ELR (cell line): ENCODE results near the gene TNFRSF1A.
"Not testable (repeated sequence)": the region's sequence is repeated elsewhere in the genome, so short reads cannot be mapped to it uniquely, and the experiment has no call there.

Experiments used
- DNase-seq: peaks from one replicate; pipeline ENCODE4 v3.0.0-alpha.2; 2015; ENCODE audit warnings: low read depth

Gene TNFRSF1A

GRCh38 chr12:6355491-6356373 lies 13.9 kb upstream of the TNFRSF1A start:
- DNase-seq: no peak

GRCh38 chr12:6354495-6355393 lies 12.9 kb upstream of the TNFRSF1A start:
- no peak for DNase-seq

DNA sequence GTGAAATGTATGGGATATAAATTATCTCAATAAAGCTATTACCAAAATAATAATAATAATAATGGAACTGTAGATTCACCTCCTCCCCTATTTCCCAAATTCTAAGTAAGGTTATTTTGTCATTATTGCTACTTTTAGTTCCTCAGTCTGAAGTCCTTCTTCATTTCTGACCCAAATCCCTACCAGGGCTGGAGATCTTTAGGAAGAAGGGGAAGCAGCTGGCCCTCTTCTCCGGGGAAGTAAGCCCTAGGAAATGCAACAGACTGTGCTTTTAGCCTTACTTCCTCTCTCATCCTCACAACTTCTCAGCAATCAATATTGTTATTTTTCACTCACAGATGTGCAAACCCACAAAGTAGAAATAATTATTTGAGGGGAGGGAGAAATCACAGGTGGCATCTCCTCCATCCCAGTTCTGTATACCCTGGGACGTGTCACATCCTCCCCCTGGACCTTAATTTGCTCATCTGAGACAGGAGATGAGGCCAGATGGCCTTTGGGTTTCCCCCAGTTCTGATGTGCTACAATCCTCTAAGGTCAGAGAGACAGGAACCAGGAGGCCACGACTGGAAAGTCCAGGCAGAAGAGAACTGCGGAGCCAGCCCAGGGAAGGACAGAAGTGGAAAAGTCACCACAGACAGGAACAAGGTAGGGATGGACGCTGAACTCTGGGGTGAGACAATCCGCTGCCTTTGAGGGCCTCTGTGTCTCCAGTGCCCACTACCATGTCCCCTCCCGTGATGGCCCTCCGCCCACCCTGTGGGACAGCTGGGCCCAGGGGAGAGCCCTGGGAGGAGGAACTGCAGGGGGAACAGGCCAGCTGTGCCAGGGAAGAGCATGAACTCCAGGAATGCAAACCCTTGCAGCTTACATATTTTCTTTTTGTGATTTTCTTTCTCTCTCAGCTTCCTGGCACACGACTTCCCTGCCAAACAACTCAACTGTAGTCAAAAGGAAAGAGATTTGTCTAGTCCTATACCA lies 10.6 kb upstream of the TNFRSF1A start:
- no peak for DNase-seq

- DNase-seq: no peak
Measured at GRCh38 chr12:6351622-6352021, 9.7 kb upstream of the TNFRSF1A start.

DNA sequence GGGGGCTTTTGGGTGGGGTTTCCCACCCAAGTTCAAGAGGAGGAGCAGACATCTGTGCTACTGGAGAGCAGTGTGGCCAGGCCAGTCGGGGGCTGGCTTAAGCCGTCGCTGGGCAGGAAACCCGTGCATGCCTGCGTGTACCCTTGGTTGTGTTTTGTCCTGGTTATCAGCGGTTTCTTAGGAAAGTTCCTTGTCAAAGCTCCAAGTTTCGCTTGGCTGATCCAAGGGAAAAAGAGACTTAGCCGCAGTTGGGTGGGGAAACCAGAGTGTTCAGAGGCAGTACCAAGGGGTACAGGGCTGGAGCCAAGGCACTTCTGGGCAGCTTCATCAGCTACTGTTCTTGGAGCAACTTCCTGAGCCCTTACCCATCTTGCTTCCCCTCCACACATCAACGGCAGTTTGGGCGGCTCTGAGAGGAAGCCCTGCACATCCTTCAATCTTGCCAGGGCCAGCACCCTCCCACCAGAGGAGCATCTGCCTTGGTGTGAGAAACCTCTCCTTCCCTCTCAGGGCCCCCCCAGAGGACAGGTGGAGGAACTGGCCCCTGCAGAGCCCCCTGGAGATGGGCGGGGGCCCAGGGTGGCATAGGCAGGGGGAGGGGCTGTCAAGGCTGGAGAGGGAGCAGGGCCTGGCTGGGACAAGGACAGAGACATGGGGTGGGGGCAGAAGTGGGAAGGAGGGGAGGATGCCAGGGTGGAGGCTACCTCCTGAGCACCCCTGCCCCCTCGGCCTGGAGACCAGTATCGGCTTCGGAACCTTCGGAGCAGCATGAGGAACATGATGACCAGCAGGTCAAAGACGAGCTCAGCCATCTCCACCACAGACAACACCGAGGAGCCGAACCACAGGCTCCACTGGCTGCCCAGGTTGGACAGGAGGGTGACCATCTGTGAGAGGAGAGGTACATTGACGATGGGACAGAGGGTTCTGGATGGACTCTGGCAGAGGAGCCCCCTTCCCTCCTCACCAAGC lies 5.8 kb upstream of the TNFRSF1A start:
- no peak for DNase-seq

DNA sequence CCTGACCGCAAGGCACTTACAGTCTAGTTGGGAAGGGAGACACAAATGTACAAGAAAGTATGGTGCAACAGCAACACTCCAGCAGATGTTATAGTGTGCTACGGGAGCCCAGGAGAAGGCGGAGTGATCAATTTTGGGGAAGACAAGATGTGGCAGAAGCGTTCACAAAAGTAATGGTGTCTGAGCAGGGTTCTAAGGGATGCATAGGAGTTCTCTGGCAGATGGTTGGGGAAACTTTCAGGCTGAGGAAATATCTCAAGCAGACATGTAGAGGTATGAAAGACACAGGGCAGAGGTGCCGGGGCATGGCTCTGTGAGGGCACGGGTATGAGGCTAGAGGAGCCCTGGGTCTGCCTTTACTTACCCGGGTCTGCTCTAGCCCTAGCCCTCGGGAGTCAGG lies 5.1 kb upstream of the TNFRSF1A start:
- no peak for DNase-seq

DNA sequence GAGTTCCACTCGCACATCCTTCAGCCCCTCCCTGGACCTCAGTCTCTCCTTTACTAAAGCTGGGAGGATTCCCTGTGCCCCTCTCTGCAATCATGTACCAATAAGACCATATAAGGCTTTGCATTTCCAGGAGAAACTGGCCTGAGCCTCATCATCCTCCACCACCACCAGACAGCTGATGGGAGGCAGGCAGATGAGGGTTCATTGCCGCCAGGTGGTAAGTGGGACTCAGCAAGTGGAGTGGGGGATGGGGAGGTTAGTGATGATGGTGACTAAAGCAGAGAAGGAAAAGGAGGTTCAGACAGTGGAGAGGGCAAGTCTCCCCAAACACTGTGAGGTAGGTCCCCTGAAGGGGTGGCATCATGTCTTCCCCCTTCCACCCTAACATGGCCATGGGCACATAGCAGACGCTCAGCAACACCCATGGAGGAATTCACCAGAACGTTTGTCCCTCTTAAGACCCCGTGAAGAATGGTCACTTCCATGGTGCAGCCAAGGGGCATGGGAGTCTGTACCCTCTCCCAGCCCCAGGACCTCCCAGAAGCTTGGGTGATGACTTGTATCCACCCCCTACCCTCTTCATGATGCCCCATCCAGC lies 4.5 kb upstream of the TNFRSF1A start:
- DNase-seq: no peak

DNA sequence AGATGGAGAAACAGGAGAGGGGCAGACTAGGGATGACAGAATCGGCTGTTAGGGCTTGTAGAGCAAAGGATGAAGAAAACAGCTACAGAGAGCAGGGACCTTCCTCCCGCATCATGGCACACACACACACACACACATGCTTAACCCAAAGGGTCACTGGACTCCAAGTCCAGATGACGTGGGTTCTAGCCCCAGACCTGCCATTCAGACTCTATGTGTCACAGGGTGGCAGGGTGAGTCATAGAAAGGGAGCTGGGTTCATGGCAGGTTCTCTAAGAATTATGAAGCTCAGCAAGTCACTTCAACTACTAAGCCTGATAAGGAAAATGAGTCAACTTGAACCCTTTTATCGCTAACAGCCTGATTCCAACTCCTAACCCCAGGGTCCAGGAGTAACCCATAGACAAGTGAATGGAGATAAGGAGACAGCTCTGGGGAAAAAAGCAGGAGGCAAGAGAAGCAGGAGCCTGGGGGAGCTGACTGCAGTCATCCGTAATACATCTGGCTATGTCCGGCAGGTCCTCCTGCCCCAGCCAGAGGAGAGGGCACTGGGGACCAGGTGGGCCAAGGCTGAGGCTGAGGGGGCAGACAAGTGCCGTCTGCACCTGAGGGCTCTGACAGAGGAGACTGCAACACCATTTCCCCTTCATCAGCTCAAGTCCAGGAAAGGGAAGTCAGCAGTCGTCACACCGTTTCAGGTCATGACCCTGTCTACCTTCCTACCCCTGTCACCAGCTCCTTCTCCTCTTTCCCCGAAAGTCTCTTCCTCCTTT lies 3.6 kb upstream of the TNFRSF1A start:
- peak; percentile 99 for DNase-seq

DNA sequence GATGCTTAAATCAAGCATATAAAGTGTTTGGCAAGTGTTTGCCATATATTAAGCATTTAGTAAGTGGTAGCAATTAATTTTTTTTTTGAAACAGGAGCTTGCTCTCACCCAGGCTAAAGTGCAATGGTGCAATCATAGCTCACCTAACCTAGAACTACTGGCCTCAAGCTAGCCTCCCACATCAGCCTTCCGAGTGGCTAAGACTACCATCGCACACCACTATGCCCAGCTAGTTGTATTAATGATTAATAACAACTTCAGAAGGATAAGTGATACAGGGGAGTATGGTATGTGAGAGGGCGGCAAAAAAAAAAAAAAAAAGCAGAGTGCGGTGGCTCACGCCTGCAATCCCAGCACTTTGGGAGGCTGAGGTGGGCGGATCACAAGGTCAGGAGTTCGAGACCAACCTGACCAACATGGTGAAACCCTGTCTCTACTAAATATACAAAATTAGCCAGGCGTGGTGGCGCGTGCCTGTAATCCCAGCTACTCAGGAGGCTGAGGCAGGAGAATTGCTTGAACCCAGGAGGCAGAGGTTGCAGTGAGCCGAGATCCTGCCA lies 2.3 kb upstream of the TNFRSF1A start:
- DNase-seq: not testable (repeated sequence)

DNA sequence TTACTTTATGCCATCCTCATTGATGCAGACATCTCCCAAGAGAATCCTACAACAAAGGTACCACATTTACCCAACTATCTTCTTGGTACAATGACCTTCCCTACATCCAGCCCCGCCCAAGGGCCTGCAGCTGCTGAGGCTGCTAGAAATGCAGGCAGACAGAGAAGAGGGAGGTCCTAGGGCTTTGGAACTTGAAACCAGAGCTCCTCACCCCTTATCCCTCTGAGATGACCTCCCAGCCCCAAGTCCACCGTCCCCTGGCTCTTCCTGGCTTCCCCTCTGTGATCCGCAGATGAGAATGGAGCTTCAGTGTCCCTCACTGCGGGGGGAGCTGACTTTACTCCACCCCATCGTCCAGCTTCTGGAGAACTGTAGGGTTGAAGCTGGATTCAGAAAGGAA lies 1.6 kb upstream of the TNFRSF1A start:
- DNase-seq: no peak

DNA sequence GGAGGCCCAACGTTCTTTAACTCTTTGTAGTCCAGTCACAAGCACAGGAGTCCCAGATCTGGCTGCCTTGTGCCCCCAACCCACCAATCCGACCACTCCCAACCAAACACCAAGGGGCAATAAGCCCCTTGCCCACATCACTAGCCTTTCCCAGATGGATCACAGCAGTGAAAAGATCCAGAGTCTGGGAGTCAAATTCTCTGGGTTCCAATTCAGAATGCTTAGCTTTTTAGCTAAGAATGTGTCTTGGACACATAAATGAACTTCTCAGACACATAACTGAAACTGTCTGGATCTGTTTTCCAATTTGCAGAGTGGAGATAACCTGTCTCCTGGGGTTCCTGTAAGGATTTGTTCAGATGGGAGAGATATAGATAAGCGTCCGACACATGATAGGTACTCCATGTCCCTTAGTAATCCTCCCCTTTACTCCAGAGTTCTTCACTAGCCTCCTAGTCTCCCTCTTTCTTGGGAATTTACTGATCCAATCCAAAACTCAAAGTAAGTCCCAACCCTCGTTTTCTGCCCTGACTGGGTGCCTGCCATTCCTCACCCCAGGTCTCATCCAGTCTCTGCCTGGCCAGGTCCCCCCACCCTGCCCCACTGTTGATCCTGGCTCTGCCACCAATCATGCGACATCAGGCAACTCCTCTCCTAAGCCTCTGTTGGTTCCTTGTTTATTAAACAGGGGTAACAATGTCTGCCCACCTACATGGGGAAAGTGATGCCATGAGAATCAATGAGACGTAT lies 439 bp upstream of the TNFRSF1A start:
- DNase-seq: no peak

- no peak for DNase-seq
Measured at GRCh38 chr12:6340745-6341416, 995 bp downstream of the TNFRSF1A start.

DNA sequence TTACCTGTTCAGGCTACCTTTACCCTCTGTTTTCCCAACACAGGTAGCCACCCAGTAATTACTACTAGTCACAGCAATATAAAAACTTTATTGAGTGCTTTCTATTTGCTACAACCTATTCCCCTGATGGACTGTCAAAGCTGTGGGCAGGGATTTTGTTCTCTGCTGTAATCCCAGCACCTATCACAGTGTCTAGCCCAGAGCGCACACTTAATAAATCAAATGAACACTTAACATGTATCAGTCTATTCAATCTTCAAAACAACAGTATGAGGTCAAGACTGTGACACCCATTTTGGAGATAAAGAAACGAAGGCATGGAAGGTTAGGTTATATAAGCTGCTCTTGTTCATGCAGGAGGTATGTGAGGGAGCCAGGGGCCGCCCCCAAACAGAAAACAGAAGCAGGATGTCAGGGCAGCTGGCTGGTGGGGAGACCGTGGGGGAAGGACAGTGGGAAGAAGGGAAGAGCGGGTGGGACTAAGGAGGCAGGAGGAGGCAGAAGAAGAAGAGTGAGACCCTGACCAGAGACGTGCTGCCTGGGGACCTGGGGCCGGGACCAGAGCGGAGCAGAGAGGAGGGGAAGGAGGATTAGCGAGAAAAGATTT lies 1.7 kb downstream of the TNFRSF1A start:
- DNase-seq: peak; percentile 86

- DNase-seq: no peak
Measured at GRCh38 chr12:6338955-6339354, 2.9 kb downstream of the TNFRSF1A start.

DNA sequence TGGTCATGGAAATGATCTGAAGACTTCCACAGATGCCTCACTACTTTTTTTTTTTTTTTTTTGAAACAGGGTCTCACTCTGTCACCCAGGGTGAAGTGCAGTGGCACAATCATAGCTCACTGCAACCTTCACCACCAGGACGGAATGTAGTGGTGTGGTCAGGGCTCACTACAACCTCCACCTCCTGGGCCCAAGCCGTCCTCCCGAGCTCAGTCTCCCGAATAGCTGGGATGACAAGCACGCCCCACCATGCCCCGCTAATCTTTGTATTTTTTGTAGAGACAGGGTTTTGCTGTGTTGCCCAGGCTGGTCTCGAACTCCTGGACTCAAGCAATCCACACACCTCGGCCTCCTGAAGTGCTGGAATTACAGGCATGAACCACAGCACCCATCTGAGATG lies 3.3 kb downstream of the TNFRSF1A start:
- DNase-seq: not testable (repeated sequence)

DNA sequence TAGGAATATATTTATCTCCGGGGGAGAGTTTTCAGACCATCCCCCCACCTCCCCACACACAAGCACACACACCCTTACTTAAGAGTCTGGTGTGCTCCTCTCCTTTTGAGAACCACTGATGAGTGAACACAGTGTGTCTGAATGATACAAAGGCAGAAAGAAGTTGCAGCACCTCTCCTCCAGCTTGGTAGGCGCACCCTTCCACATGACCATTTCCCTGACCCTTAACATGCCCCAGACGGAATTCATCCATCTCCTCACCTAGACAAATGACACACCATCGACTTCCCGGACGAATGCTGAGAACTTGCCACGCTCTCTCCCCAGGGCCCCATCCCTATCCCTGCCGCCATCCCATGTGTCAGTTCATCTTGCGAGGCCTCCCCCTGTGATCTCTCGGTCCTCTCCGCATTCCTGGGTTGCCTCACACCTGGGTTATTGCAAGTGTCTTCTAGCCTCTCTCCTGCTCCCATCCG lies 3.9 kb downstream of the TNFRSF1A start:
- DNase-seq: peak; percentile 43
